ENCODE data around the gene GLIS1. TPM values are rescaled to one million over a fixed set of nuclear protein-coding genes. Genes with fewer than 3 reads are reported as not detected.

GLIS1 gene
- total and polyA plus RNA-seq, 5 donors from 2014 or later, result not detected

DNA sequence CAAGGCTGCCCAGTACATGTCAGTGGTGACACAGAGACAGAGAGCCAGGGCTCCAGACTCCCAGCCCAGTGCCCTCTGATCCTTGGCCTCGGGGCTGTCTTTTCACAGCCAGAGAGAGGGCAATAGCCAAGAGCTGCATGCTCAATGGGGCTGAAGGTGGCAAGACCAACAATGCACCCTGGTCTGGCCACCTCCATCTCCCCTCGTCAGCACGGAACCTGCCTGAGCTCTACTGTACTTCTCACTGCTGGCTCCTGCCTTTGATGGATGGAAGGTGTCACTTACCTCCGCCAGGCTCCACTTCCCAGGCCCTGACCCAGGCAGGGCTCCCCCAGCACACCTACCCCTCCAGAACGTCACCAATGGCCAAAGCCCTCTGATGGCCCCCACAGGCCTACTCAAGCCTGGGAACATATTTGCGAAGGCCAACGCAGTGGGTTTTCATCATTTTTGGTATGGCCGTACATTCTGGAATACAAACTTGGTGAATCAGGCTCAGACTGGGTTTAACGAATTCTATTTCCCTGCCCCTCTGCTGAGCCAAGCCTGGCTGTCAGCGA, 191.7 kb downstream of the GLIS1 start:
- ATAC-seq (ENCODE audit: low read depth in 2 of 2), result no peak
- Histone ChIP-seq H3K36me3 (ENCODE audit: control insufficient read depth, insufficient read depth, low read length) (no peaks in the 10 kb centered on the region), H3K27me3 (ENCODE audit: control insufficient read depth, insufficient read depth, low read length) (no peaks in the 10 kb centered on the region), H3K4me3 (ENCODE audit: low read depth, low read length) (no peak overlapping the region), H3K9me3 (ENCODE audit: control insufficient read depth in 2 of 2, low read length in 2 of 2) (no peaks in the 10 kb centered on the region), H3K27ac (ENCODE audit: insufficient read depth, low read length, poor library complexity, severe bottlenecking) (no peak overlapping the region), H3K4me1 (ENCODE audit: control insufficient read depth, insufficient read depth, low read length, poor library complexity, severe bottlenecking) (no peaks in the 10 kb centered on the region)
- Mint-ChIP-seq H3K36me3 (no peaks in the 10 kb centered on the region), H3K27me3 (no peaks in the 10 kb centered on the region), H3K4me1 (no peaks in the 10 kb centered on the region), H3K27ac (no peak overlapping the region), H3K4me3 (no peak overlapping the region), H3K9me3 (peaks cover 0 to 2% (median 0%) of the 10 kb centered on the region in 7 donors)
- no peak for DNase-seq

DNA sequence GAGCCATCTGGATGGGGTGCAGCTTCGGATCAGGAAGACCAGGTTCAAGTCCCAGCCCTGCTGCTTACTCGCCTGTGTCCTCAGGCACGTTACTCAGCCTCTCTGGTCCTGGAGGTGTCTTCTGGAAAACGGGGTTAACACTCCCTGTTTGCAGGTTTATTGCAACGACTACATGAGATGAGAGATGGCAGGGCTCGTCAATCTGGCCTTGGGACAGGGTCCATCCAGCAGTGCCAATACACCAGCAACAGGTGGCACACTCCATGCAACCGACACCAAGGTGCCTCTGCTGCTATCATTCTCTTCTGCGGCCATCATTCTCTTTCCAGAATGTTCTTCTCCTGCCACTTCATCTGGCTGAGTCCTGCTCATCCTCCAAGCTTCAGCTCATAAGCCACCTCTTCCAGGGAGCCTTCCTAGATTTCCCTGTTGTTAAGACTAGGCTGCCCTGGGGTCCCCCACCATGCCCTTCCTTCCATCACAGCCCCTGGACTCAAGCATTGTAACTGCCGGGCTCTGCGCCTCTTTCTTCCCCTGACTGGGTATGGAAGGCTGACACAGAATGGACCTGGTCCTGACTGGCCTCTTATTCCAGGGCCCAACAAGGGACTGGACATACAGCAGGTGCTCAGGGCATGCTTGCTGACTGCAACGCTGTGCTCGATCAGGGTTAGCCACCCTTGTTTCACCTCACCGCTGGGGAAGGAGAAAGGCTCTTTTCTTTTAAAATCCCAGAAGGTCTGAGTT, 192.4 kb downstream of the GLIS1 start:
- DNase-seq (no peak), ATAC-seq (ENCODE audit: low read depth in 2 of 2) (no peak)
- peaks cover 0 to 2% (median 0%) of the 10 kb centered on the region in 7 donors for H3K9me3 Mint-ChIP-seq
- H3K4me3 Mint-ChIP-seq, result no peak overlapping the region
- no peak overlapping the region for H3K27ac Mint-ChIP-seq
- H3K27me3 ChIP-seq (ENCODE audit: control insufficient read depth, insufficient read depth, low read length), result no peaks in the 10 kb centered on the region
- H3K36me3 Mint-ChIP-seq, result no peaks in the 10 kb centered on the region
- H3K4me3 ChIP-seq (ENCODE audit: low read depth, low read length), result no peak overlapping the region
- no peak overlapping the region for H3K27ac ChIP-seq (ENCODE audit: insufficient read depth, low read length, poor library complexity, severe bottlenecking)
- no peaks in the 10 kb centered on the region for H3K27me3 Mint-ChIP-seq
- H3K9me3 ChIP-seq (ENCODE audit: control insufficient read depth in 2 of 2, low read length in 2 of 2), result no peaks in the 10 kb centered on the region
- H3K4me1 Mint-ChIP-seq, result no peaks in the 10 kb centered on the region
- no peaks in the 10 kb centered on the region for H3K36me3 ChIP-seq (ENCODE audit: control insufficient read depth, insufficient read depth, low read length)
- H3K4me1 ChIP-seq (ENCODE audit: control insufficient read depth, insufficient read depth, low read length, poor library complexity, severe bottlenecking), result no peaks in the 10 kb centered on the region

DNA sequence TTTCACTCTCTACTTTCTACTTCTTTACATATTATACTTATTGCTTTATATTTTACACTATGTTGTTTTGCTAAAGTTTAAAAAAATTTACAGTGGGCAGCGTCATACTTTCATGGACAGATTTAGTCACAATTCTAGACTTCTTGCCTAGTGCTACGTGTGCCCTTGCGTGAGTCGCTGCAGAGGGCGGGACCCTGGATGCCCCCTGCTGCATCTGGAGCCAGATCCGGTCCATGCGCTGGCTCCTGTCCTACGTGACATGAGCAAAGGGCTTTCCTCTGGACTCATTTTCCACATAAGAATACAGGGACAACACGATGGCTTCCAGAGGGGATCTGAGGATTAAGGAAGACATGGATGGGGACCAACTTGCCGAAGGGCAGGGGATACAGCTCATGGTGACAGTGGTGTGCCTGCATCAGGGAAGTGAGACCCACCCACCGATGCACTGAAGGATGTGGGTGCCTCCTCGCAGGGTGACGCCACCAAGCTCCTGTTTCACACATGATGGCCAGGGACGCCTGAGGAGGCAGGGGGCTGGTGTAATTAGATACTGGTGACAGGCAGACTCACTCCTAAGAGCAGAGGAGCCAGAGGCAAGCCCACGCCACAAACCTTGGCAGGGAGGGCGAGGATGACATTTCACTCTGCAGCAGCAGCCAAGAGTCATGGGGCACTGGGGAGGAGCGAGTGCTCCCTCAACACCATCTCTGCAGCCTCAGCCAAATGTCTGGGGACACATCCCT, 193.1 kb downstream of the GLIS1 start:
- H3K36me3 ChIP-seq (ENCODE audit: control insufficient read depth, insufficient read depth, low read length), result no peaks in the 10 kb centered on the region
- no peak overlapping the region for H3K27ac Mint-ChIP-seq
- no peaks in the 10 kb centered on the region for H3K27me3 ChIP-seq (ENCODE audit: control insufficient read depth, insufficient read depth, low read length)
- H3K9me3 Mint-ChIP-seq, result peaks cover 0 to 2% (median 0%) of the 10 kb centered on the region in 7 donors
- ATAC-seq (ENCODE audit: low read depth in 2 of 2), result no peak
- no peaks in the 10 kb centered on the region for H3K9me3 ChIP-seq (ENCODE audit: control insufficient read depth in 2 of 2, low read length in 2 of 2)
- H3K4me1 ChIP-seq (ENCODE audit: control insufficient read depth, insufficient read depth, low read length, poor library complexity, severe bottlenecking), result no peaks in the 10 kb centered on the region
- no peak overlapping the region for H3K27ac ChIP-seq (ENCODE audit: insufficient read depth, low read length, poor library complexity, severe bottlenecking)
- H3K4me3 ChIP-seq (ENCODE audit: low read depth, low read length), result no peak overlapping the region
- no peaks in the 10 kb centered on the region for H3K36me3 Mint-ChIP-seq
- no peaks in the 10 kb centered on the region for H3K4me1 Mint-ChIP-seq
- no peak for DNase-seq
- no peak overlapping the region for H3K4me3 Mint-ChIP-seq
- H3K27me3 Mint-ChIP-seq, result no peaks in the 10 kb centered on the region

DNA sequence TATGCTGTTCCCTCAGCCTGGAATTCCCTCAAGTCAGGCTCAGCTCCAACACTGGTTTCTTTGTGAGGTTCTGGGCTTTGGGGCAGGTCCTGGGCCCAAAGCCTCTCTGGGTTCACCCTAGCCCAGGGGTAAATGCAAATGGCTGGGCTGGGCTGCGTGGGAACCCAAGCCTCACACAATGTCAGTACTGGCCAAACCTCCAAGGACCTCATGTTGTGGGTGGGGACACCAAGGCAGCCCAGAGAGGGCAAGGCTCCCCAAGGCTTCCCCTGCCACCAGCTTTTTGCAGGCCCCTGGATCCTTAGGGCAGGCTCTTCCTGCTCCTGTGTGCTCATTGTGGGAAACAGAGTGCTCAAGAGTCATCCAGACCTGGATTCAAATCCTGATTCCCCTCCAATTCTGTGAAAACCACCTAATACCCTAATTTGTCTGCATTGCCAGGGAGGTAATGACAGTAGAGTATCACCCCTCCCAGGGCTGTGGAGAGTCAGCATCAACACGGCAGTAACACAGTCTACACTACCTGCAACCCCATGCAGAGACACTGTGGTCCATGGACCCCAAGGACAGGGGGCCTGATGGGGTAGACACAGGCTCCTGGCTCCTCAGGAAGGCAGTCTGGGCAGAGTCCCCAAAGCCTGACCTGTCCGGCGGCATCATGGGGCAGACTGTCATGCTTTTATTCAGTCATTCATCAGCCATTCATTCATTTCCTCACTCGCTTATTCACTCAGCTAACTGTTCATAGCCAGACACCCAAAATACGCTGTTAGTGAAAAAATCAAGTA, 194.0 kb downstream of the GLIS1 start:
- H3K4me1 Mint-ChIP-seq, result no peaks in the 10 kb centered on the region
- H3K36me3 Mint-ChIP-seq, result no peaks in the 10 kb centered on the region
- no peaks in the 10 kb centered on the region for H3K36me3 ChIP-seq (ENCODE audit: control insufficient read depth, insufficient read depth, low read length)
- no peaks in the 10 kb centered on the region for H3K27me3 ChIP-seq (ENCODE audit: control insufficient read depth, insufficient read depth, low read length)
- no peaks in the 10 kb centered on the region for H3K9me3 ChIP-seq (ENCODE audit: control insufficient read depth in 2 of 2, low read length in 2 of 2)
- DNase-seq (no peak), ATAC-seq (ENCODE audit: low read depth in 2 of 2) (no peak)
- peaks cover 0 to 2% (median 0%) of the 10 kb centered on the region in 7 donors for H3K9me3 Mint-ChIP-seq
- no peak overlapping the region for H3K27ac Mint-ChIP-seq
- no peak overlapping the region for H3K4me3 Mint-ChIP-seq
- no peak overlapping the region for H3K27ac ChIP-seq (ENCODE audit: insufficient read depth, low read length, poor library complexity, severe bottlenecking)
- no peak overlapping the region for H3K4me3 ChIP-seq (ENCODE audit: low read depth, low read length)
- no peaks in the 10 kb centered on the region for H3K4me1 ChIP-seq (ENCODE audit: control insufficient read depth, insufficient read depth, low read length, poor library complexity, severe bottlenecking)
- H3K27me3 Mint-ChIP-seq, result no peaks in the 10 kb centered on the region

- Histone ChIP-seq H3K9me3 (ENCODE audit: control insufficient read depth in 2 of 2, low read length in 2 of 2) (no peaks in the 10 kb centered on the region), H3K4me1 (ENCODE audit: control insufficient read depth, insufficient read depth, low read length, poor library complexity, severe bottlenecking) (no peaks in the 10 kb centered on the region), H3K36me3 (ENCODE audit: control insufficient read depth, insufficient read depth, low read length) (no peaks in the 10 kb centered on the region), H3K27me3 (ENCODE audit: control insufficient read depth, insufficient read depth, low read length) (no peaks in the 10 kb centered on the region), H3K4me3 (ENCODE audit: low read depth, low read length) (no peak overlapping the region), H3K27ac (ENCODE audit: insufficient read depth, low read length, poor library complexity, severe bottlenecking) (no peak overlapping the region)
- DNase-seq (no peak), ATAC-seq (ENCODE audit: low read depth in 2 of 2) (no peak)
- H3K4me3 Mint-ChIP-seq, result no peak overlapping the region
- peaks cover 0 to 2% (median 0%) of the 10 kb centered on the region in 7 donors for H3K9me3 Mint-ChIP-seq
- H3K27me3 Mint-ChIP-seq, result no peaks in the 10 kb centered on the region
- H3K27ac Mint-ChIP-seq, result no peak overlapping the region
- H3K4me1 Mint-ChIP-seq, result no peaks in the 10 kb centered on the region
- H3K36me3 Mint-ChIP-seq, result no peaks in the 10 kb centered on the region
These were observed 194.9 kb downstream of the GLIS1 start for GRCh38 chr1:53543778-53544695.

DNA sequence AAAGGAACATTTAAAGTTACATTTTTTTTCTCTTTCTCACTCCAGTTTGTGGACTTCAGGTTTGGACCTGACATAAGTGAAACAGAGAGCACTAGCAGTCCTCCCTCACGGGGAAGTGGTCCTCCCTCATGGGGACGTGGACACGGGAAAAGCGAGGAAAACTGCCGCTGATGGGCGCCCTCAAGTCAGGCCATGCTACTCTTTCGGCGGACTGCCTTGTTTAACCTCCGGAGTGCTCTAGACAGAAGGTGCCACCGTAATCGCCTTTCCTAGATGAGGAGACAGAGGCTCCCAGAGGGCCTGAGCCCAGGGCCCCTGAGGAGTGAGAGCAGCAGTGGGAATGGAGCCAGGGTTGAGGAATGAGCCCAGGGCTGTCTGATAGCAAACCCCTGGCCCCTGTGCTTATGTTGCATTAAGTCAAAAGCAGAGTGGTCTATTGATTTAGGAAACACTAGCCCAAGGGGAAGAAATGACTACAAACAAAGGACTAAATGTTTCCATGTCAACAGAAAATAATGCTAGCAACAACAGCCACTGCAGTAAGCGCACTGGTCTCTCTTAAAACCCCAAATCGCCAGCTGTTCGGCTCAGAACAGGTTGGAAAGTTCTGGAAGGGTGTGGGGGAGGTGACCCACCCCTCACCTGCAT, 195.7 kb downstream of the GLIS1 start:
- Histone ChIP-seq H3K27ac (ENCODE audit: insufficient read depth, low read length, poor library complexity, severe bottlenecking) (no peak overlapping the region), H3K36me3 (ENCODE audit: control insufficient read depth, insufficient read depth, low read length) (no peaks in the 10 kb centered on the region), H3K4me3 (ENCODE audit: low read depth, low read length) (no peak overlapping the region), H3K4me1 (ENCODE audit: control insufficient read depth, insufficient read depth, low read length, poor library complexity, severe bottlenecking) (no peaks in the 10 kb centered on the region), H3K27me3 (ENCODE audit: control insufficient read depth, insufficient read depth, low read length) (no peaks in the 10 kb centered on the region), H3K9me3 (ENCODE audit: control insufficient read depth in 2 of 2, low read length in 2 of 2) (no peaks in the 10 kb centered on the region)
- Mint-ChIP-seq H3K4me3 (no peak overlapping the region), H3K27me3 (no peaks in the 10 kb centered on the region), H3K36me3 (no peaks in the 10 kb centered on the region), H3K27ac (no peak overlapping the region), H3K9me3 (peaks cover 0 to 2% (median 0%) of the 10 kb centered on the region in 7 donors), H3K4me1 (no peaks in the 10 kb centered on the region)
- ATAC-seq (ENCODE audit: low read depth in 2 of 2), result no peak
- DNase-seq, result no peak
